ENCODE measurements around the gene HNRNPLL.
A peak's percentile ranks its signal among the peaks of the same experiment; 100 is the strongest.

HNRNPLL gene

GRCh38 chr2:38515155-38516074 lies 87.3 kb downstream of the HNRNPLL start:
- Histone ChIP-seq H3K27me3 (no peaks in the 10 kb centered on the region), H3K27ac (peak overlapping the region in 1 of 2 donors; percentile 25), H3K4me1 (no peaks in the 10 kb centered on the region), H3K9me3 (no peaks in the 10 kb centered on the region), H3K4me3 (peak overlapping the region in 1 of 2 donors; percentile 8), H3K36me3 (no peaks in the 10 kb centered on the region)
- no peak for TF ChIP-seq CTCF (IDR thresholded peaks at IDR 0.05)
- intact Hi-C loops (cut with DNase I; ENCODE audit: low total_unique reads) = no loop called here
- DNase-seq = no peak

DNA sequence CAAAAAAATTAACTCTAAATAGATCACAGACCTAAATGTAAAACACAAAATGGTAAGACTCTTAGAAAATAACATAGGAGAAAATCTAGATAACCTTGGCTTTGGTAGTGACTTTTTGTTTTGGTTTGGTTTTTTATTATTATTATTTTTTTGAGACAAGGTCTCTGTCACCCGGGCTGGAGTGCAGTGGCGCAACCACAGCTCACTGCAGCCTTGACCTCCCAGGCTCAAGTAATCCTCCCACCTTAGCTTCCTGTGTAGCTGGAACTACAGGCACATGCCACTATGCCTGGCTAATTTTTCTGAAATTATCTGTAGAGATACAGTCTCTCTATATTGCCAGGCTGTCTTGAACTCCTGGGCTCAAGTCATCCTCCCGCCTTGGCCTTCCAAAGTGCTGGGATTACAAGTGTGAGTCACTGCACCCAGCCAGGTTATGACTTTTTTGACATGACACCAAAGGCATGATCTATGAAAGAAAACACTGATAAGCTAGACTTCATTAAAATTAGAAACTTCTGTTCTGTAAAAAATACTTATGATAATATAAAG lies 88.0 kb downstream of the HNRNPLL start:
- Histone ChIP-seq H3K9me3 (no peaks in the 10 kb centered on the region), H3K4me3 (no peak overlapping the region), H3K4me1 (peaks cover 0 to 6% (median 2%) of the 10 kb centered on the region in 4 donors), H3K27ac (peak overlapping the region in 1 of 2 donors; percentile 25), H3K36me3 (no peaks in the 10 kb centered on the region), H3K27me3 (no peaks in the 10 kb centered on the region)
- intact Hi-C loops (cut with DNase I; ENCODE audit: low total_unique reads) = no loop called here
- no peak for DNase-seq
- TF ChIP-seq CTCF (IDR thresholded peaks at IDR 0.05) = no peak

DNA sequence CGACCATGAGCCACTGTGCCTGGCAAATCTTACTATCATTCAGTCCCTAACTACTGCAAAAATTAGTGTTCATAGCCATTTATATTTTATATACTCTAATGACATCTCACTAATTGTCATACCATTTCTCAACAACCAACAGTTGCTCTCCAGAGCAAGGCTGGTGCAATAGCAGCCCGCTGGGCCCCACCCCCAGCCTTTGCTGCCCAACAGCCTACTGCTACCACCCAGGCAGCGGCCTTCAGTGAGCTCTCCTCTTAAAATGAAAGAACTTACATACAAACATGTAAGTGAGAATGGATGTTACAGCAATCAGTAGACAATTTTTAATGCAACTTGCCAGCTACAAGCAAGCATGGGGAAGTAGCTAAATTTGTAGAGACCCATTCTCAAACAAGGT lies 90.5 kb downstream of the HNRNPLL start:
- TF ChIP-seq CTCF (IDR thresholded peaks at IDR 0.05) = no peak
- DNase-seq = no peak
- Histone ChIP-seq H3K4me1 (peaks cover 0 to 19% (median 16%) of the 10 kb centered on the region in 4 donors), H3K9me3 (no peaks in the 10 kb centered on the region), H3K27me3 (no peaks in the 10 kb centered on the region), H3K27ac (no peak overlapping the region), H3K36me3 (no peaks in the 10 kb centered on the region), H3K4me3 (no peak overlapping the region)
- intact Hi-C loops (cut with DNase I; ENCODE audit: low total_unique reads) = no loop called here

Data from tibial artery (tissue), 4 donors.